ENCODE measurements around the gene AGAP1. TPM values are rescaled to one million over a fixed set of nuclear protein-coding genes. Genes with fewer than 3 reads are reported as not detected.
"Not testable (repeated sequence)": the region's sequence is repeated elsewhere in the genome, so short reads cannot be mapped to it uniquely, and the experiment has no call there.

Gene AGAP1
- total and polyA plus RNA-seq, 2 donors from 2014 or later, result 8.1 to 44.5 TPM

DNA sequence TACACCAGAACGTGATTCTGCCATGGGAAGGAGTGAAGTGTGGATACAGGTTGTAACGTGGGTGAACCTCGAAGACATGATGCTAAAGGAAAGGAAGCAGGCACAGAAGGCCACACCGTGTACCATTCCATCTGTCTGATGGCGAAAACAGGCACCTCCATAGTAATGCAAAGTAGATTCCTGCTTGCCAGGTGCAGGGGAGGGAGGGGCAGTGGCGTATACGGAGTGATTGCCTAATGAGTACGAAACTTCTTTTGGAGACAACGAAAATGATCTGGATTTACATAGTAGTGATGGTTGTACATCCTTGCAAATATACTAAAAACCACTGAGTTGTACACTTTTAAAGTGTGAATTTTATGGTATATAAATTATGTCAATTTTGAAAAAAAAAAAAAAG, 567.7 kb downstream of the AGAP1 start:
- H3K4me3 ChIP-seq (ENCODE audit: low read length in 3 of 3), result no peak overlapping the region
- TF ChIP-seq, protein P1, sequence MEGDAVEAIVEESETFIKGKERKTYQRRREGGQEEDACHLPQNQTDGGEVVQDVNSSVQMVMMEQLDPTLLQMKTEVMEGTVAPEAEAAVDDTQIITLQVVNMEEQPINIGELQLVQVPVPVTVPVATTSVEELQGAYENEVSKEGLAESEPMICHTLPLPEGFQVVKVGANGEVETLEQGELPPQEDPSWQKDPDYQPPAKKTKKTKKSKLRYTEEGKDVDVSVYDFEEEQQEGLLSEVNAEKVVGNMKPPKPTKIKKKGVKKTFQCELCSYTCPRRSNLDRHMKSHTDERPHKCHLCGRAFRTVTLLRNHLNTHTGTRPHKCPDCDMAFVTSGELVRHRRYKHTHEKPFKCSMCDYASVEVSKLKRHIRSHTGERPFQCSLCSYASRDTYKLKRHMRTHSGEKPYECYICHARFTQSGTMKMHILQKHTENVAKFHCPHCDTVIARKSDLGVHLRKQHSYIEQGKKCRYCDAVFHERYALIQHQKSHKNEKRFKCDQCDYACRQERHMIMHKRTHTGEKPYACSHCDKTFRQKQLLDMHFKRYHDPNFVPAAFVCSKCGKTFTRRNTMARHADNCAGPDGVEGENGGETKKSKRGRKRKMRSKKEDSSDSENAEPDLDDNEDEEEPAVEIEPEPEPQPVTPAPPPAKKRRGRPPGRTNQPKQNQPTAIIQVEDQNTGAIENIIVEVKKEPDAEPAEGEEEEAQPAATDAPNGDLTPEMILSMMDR (IDR thresholded peaks at IDR 0.05; ENCODE audit: borderline replicate concordance, extremely low read depth, insufficient read depth), result no peak
- intact Hi-C loops (cut with DNase I), result no loop called here
- H3K36me3 ChIP-seq (ENCODE audit: control insufficient read depth in 2 of 3, insufficient read depth in 3 of 3, low read length in 3 of 3), result peaks cover 0 to 5% (median 0%) of the 10 kb centered on the region in 3 donors
- H3K9ac ChIP-seq (ENCODE audit: low read length in 3 of 3), result no peak overlapping the region
- FAIRE-seq, result no peak
- no peak for DNase-seq
- H3K4me1 ChIP-seq (ENCODE audit: control insufficient read depth in 2 of 3, insufficient read depth in 2 of 3, low read depth in 1 of 3, low read length in 3 of 3), result no peaks in the 10 kb centered on the region
- peaks cover 0 to 7% (median 0%) of the 10 kb centered on the region in 3 donors for H3K9me3 ChIP-seq (ENCODE audit: control insufficient read depth in 2 of 3, insufficient read depth in 1 of 3, low read length in 3 of 3)
- H3K27ac ChIP-seq (ENCODE audit: low read depth in 2 of 2, low read length in 2 of 2), result no peak overlapping the region
- no peaks in the 10 kb centered on the region for H3K27me3 ChIP-seq (ENCODE audit: control insufficient read depth, insufficient read depth, low read length)

DNA sequence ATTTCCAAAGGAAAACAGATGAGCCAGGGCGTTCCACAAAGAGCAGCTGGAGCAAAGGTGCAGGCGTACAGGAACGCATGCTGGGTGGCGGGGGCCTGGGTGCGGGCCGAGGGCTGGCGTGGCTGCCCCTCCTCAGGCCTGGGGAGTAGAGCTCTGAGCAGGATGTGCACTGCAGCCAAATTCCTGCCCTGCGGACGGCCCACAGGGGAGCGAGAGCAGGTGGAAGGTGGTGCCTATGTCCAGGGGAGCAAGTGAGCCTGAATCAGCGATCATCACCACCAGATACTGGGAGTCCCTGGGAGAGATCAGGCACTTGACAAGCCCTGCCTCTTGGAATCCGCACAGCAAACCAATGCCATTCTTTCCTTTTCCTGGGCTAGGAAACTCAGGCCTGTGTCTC, 568.1 kb downstream of the AGAP1 start:
- FAIRE-seq (no peak), DNase-seq (no peak)
- Histone ChIP-seq H3K27ac (ENCODE audit: low read depth in 2 of 2, low read length in 2 of 2) (no peak overlapping the region), H3K4me1 (ENCODE audit: control insufficient read depth in 2 of 3, insufficient read depth in 2 of 3, low read depth in 1 of 3, low read length in 3 of 3) (no peaks in the 10 kb centered on the region), H3K36me3 (ENCODE audit: control insufficient read depth in 2 of 3, insufficient read depth in 3 of 3, low read length in 3 of 3) (peaks cover 0 to 5% (median 0%) of the 10 kb centered on the region in 3 donors), H3K27me3 (ENCODE audit: control insufficient read depth, insufficient read depth, low read length) (no peaks in the 10 kb centered on the region), H3K9me3 (ENCODE audit: control insufficient read depth in 2 of 3, insufficient read depth in 1 of 3, low read length in 3 of 3) (peaks cover 0 to 7% (median 0%) of the 10 kb centered on the region in 3 donors), H3K4me3 (ENCODE audit: low read length in 3 of 3) (no peak overlapping the region), H3K9ac (ENCODE audit: low read length in 3 of 3) (no peak overlapping the region)
- TF ChIP-seq, protein P1 (IDR thresholded peaks at IDR 0.05; ENCODE audit: borderline replicate concordance, extremely low read depth, insufficient read depth), result no peak
- intact Hi-C loops (cut with DNase I), result no loop called here

DNA sequence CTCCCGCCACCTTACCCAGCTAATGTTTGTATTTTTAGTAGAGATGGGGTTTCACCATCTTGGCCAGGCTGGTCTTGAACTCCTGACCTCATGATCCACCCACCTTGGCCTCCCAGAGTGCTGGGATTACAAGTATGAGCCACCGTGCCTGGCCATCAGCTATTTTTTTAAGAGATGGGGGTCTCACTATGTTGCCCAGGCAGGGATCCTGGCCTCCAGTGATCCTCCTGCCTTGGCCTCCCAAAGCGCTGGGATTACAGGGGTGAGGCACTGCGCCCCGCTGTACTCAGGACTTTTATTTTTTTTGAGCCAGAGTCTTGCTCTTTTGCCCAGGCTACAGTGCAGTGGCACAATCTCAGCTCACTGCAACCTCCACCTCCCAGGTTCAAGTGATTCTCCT, 569.0 kb downstream of the AGAP1 start:
- H3K27ac ChIP-seq (ENCODE audit: low read depth in 2 of 2, low read length in 2 of 2); H3K9ac ChIP-seq (ENCODE audit: low read length in 3 of 3); intact Hi-C loops (cut with DNase I); DNase-seq; H3K9me3 ChIP-seq (ENCODE audit: control insufficient read depth in 2 of 3, insufficient read depth in 1 of 3, low read length in 3 of 3); H3K27me3 ChIP-seq (ENCODE audit: control insufficient read depth, insufficient read depth, low read length); H3K4me3 ChIP-seq (ENCODE audit: low read length in 3 of 3); H3K36me3 ChIP-seq (ENCODE audit: control insufficient read depth in 2 of 3, insufficient read depth in 3 of 3, low read length in 3 of 3); FAIRE-seq; H3K4me1 ChIP-seq (ENCODE audit: control insufficient read depth in 2 of 3, insufficient read depth in 2 of 3, low read depth in 1 of 3, low read length in 3 of 3): not testable (repeated sequence)

DNA sequence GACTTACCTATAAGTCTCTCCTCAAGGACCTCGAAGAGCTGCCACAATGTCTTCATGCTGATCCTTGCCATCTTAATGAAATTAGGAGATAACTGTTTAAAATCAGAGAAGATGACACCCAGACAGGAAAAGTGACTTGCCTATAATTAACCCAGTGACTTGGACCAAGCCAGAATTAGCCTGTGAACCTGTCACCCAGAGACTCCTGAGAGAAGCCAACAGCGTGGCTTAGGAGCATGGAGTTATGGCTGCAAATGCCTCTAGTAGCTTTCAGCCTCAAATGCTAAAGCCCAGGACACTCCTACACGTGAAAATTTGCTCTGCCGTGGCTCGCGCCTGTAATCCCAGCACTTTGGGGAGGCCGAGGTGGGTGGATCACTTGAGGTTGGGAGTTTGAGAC, 570.2 kb downstream of the AGAP1 start:
- no peaks in the 10 kb centered on the region for H3K9me3 ChIP-seq (ENCODE audit: control insufficient read depth in 2 of 3, insufficient read depth in 1 of 3, low read length in 3 of 3)
- DNase-seq (no peak), FAIRE-seq (no peak)
- intact Hi-C loops (cut with DNase I), result no loop called here
- H3K4me1 ChIP-seq (ENCODE audit: control insufficient read depth in 2 of 3, insufficient read depth in 2 of 3, low read depth in 1 of 3, low read length in 3 of 3), result no peaks in the 10 kb centered on the region
- H3K36me3 ChIP-seq (ENCODE audit: control insufficient read depth in 2 of 3, insufficient read depth in 3 of 3, low read length in 3 of 3), result peaks cover 0 to 5% (median 0%) of the 10 kb centered on the region in 3 donors
- H3K9ac ChIP-seq (ENCODE audit: low read length in 3 of 3), result no peak overlapping the region
- H3K27ac ChIP-seq (ENCODE audit: low read depth in 2 of 2, low read length in 2 of 2), result no peak overlapping the region
- no peaks in the 10 kb centered on the region for H3K27me3 ChIP-seq (ENCODE audit: control insufficient read depth, insufficient read depth, low read length)
- TF ChIP-seq, protein P1 (IDR thresholded peaks at IDR 0.05; ENCODE audit: borderline replicate concordance, extremely low read depth, insufficient read depth), result no peak
- H3K4me3 ChIP-seq (ENCODE audit: low read length in 3 of 3), result no peak overlapping the region

Data from kidney (tissue), 14 donors.